Measurements from ENCODE around the gene FAM13C.
"Not testable (repeated sequence)": the region's sequence is repeated elsewhere in the genome, so short reads cannot be mapped to it uniquely, and the experiment has no call there.

Gene FAM13C

DNA sequence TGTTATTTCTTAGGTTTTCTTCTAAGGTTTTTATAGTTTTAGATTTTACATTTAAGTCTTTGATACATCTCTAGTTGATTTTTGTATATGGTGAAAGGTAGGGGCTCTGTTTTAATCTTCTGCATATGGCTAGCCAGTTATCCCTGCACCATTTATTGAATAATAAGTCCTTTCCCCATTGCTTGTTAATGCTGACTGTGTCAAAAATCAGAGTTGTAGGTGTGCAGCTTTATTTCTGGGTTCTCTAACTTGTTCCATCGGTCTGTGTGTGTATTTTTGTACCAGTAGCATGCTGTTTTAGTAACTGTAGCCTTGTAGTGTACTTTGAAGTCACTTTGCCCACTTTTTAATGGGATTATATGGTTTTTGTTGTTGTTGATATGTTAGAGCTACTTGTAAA, 37.9 kb upstream of the FAM13C start:
- POLR2A ChIA-PET: no interaction called here
- TF ChIP-seq ZNF354C (tag by site-specific recombination; IDR thresholded peaks at IDR 0.05; ENCODE audit: borderline replicate concordance, low read depth): no peak
- no peak for TF ChIP-seq ZSCAN23 (tag by site-specific recombination; IDR thresholded peaks at IDR 0.05)
- TF ChIP-seq, protein P1, sequence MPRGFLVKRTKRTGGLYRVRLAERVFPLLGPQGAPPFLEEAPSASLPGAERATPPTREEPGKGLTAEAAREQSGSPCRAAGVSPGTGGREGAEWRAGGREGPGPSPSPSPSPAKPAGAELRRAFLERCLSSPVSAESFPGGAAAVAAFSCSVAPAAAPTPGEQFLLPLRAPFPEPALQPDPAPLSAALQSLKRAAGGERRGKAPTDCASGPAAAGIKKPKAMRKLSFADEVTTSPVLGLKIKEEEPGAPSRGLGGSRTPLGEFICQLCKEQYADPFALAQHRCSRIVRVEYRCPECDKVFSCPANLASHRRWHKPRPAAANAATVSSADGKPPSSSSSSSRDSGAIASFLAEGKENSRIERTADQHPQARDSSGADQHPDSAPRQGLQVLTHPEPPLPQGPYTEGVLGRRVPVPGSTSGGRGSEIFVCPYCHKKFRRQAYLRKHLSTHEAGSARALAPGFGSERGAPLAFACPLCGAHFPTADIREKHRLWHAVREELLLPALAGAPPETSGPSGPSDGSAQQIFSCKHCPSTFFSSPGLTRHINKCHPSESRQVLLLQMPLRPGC (tag by site-specific recombination; IDR thresholded peaks at IDR 0.05): no peak
- no peak for TF ChIP-seq ZNF311 (tag by site-specific recombination; IDR thresholded peaks at IDR 0.05; ENCODE audit: borderline replicate concordance)
- TF ChIP-seq ZFHX2 (tag by site-specific recombination; conservative IDR thresholded peaks at IDR 0.05): no peak
- TF ChIP-seq ZNF768 (tag by site-specific recombination; IDR thresholded peaks at IDR 0.05): no peak
- H3K36me3 ChIP-seq (ENCODE audit: control insufficient read depth in 2 of 2, insufficient read depth in 1 of 2, low read length in 2 of 2): no peaks in the 10 kb centered on the region

DNA sequence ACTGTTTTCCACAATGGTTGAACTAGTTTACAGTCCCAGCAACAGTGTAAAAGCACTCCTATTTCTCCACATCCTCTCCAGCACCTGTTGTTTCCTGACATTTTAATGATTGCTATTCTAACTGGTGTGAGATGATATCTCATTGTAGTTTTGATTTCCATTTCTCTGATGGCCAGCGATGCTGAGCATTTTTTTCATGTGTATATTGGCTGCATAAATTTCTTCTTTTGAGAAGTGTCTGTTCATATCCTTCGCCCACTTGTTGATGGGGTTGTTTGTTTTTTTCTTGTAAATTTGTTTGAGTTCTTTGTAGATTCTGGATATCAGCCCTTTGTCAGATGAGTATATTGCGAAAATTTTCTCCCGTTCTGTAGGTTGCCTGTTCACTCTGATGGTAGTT, 37.0 kb upstream of the FAM13C start:
- H3K4me3 ChIP-seq (ENCODE audit: low read depth, low read length); H3K9me3 ChIP-seq (ENCODE audit: control insufficient read depth, insufficient read depth, low read depth, low read length); CTCF ChIA-PET; H3K27ac ChIP-seq (ENCODE audit: extremely low read depth, low read depth, low read length); H3K4me1 ChIP-seq (ENCODE audit: control insufficient read depth, insufficient read depth, low read length); H3K36me3 ChIP-seq (ENCODE audit: control insufficient read depth in 2 of 2, insufficient read depth in 1 of 2, low read length in 2 of 2); POLR2A ChIA-PET: not testable (repeated sequence)
- TF ChIP-seq SCRT2 (tag by site-specific recombination; IDR thresholded peaks at IDR 0.05): peak; percentile 58
- peak; percentile 52; the same call in 1 of the 2 replicates for TF ChIP-seq SCRT1 (tag by site-specific recombination; IDR thresholded peaks at IDR 0.05; ENCODE audit: borderline replicate concordance)

More for the DNA sequence above, 37.9 kb upstream of the FAM13C start:
- H3K9me3 ChIP-seq (ENCODE audit: control insufficient read depth, insufficient read depth, low read depth, low read length): no peaks in the 10 kb centered on the region; the same call in 1 of the 2 replicates
- CTCF ChIA-PET: no interaction called here
- H3K27ac ChIP-seq (ENCODE audit: extremely low read depth, low read depth, low read length): no peak overlapping the region
- no peak overlapping the region for H3K4me3 ChIP-seq (ENCODE audit: low read depth, low read length)
- no peaks in the 10 kb centered on the region for H3K4me1 ChIP-seq (ENCODE audit: control insufficient read depth, insufficient read depth, low read length)

DNA sequence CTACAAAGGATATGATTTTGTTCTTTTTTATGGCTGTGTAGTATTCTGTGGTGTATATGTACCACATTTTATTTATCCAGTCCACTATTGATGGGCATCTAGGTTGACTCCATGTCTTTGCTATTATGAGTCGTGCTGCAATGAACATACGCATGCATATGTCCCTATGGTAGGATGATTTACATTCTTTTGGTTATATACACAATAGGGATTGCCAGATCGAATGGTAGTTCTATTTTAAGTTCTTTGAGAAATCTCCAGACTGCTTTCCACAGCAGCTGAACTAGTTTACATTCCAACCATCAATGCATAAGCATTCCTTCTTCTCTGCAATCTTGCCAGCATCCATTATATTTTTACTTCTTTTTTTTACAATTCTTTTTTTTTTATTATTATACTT, 35.6 kb upstream of the FAM13C start:
- H3K4me3 ChIP-seq (ENCODE audit: low read depth, low read length): no peak overlapping the region
- no peak overlapping the region for H3K27ac ChIP-seq (ENCODE audit: extremely low read depth, low read depth, low read length)
- H3K36me3 ChIP-seq (ENCODE audit: control insufficient read depth in 2 of 2, insufficient read depth in 1 of 2, low read length in 2 of 2): no peaks in the 10 kb centered on the region
- H3K4me1 ChIP-seq (ENCODE audit: control insufficient read depth, insufficient read depth, low read length): no peaks in the 10 kb centered on the region
- CTCF ChIA-PET: no interaction called here
- POLR2A ChIA-PET: no interaction called here
- no peaks in the 10 kb centered on the region; the same call in 1 of the 2 replicates for H3K9me3 ChIP-seq (ENCODE audit: control insufficient read depth, insufficient read depth, low read depth, low read length)
- TF ChIP-seq GLIS1 (tag by site-specific recombination; IDR thresholded peaks at IDR 0.05) (no peak), FEZF1 (tag by site-specific recombination; IDR thresholded peaks at IDR 0.05) (no peak), ZNF621 (tag by site-specific recombination; IDR thresholded peaks at IDR 0.05) (no peak), ZNF394 (tag by site-specific recombination; IDR thresholded peaks at IDR 0.05; ENCODE audit: borderline replicate concordance) (no peak), TCF7L2 (IDR thresholded peaks at IDR 0.05; ENCODE audit: borderline replicate concordance, low read depth, low read length) (no peak), ZNF785 (tag by site-specific recombination; IDR thresholded peaks at IDR 0.05) (no peak)

DNA sequence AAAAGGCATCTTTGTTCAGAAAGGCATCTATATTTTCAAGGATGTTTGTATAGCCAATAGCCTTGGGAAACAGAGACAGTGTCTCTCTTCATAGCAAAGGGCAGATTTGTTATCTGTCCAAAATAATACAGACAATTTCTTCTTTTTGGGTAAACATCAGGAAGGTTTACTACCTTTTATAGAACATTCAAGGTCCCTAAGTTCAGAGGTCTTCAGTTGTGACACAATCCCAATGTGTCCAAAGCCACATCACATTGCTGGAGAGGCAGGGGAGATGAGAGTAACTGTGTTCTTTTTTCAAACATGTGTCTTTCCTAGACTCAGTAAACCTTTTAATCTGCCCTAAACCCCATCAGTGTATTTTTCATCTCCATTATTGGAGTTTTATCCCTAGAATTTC, 33.6 kb upstream of the FAM13C start:
- ChIA-PET POLR2A (no interaction called here), CTCF (no interaction called here)
- Histone ChIP-seq H3K27ac (ENCODE audit: extremely low read depth, low read depth, low read length) (no peak overlapping the region), H3K9me3 (ENCODE audit: control insufficient read depth, insufficient read depth, low read depth, low read length) (no peaks in the 10 kb centered on the region; the same call in 1 of the 2 replicates), H3K36me3 (ENCODE audit: control insufficient read depth in 2 of 2, insufficient read depth in 1 of 2, low read length in 2 of 2) (no peaks in the 10 kb centered on the region), H3K4me1 (ENCODE audit: control insufficient read depth, insufficient read depth, low read length) (no peaks in the 10 kb centered on the region), H3K4me3 (ENCODE audit: low read depth, low read length) (no peak overlapping the region)
- TF ChIP-seq RBAK (tag by site-specific recombination; IDR thresholded peaks at IDR 0.05): no peak
- TF ChIP-seq, protein P2, sequence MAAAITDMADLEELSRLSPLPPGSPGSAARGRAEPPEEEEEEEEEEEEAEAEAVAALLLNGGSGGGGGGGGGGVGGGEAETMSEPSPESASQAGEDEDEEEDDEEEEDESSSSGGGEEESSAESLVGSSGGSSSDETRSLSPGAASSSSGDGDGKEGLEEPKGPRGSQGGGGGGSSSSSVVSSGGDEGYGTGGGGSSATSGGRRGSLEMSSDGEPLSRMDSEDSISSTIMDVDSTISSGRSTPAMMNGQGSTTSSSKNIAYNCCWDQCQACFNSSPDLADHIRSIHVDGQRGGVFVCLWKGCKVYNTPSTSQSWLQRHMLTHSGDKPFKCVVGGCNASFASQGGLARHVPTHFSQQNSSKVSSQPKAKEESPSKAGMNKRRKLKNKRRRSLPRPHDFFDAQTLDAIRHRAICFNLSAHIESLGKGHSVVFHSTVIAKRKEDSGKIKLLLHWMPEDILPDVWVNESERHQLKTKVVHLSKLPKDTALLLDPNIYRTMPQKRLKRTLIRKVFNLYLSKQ (tag by site-specific recombination; IDR thresholded peaks at IDR 0.05; ENCODE audit: borderline replicate concordance): no peak
- no peak for TF ChIP-seq ZNF302 (tag by site-specific recombination; IDR thresholded peaks at IDR 0.05; ENCODE audit: low read depth)
- no peak for TF ChIP-seq ZNF157 (tag by site-specific recombination; IDR thresholded peaks at IDR 0.05)
- TF ChIP-seq SCRT1 (tag by site-specific recombination; IDR thresholded peaks at IDR 0.05; ENCODE audit: borderline replicate concordance): no peak
- no peak for TF ChIP-seq GLI4 (tag by site-specific recombination; IDR thresholded peaks at IDR 0.05)
- no peak for TF ChIP-seq ZNF623 (tag by site-specific recombination; IDR thresholded peaks at IDR 0.05)
- no peak for TF ChIP-seq ZNF600 (tag by site-specific recombination; IDR thresholded peaks at IDR 0.05)

Measured in HEK293 (cell line).